ENCODE data around the gene EEPD1.

Gene EEPD1

DNA sequence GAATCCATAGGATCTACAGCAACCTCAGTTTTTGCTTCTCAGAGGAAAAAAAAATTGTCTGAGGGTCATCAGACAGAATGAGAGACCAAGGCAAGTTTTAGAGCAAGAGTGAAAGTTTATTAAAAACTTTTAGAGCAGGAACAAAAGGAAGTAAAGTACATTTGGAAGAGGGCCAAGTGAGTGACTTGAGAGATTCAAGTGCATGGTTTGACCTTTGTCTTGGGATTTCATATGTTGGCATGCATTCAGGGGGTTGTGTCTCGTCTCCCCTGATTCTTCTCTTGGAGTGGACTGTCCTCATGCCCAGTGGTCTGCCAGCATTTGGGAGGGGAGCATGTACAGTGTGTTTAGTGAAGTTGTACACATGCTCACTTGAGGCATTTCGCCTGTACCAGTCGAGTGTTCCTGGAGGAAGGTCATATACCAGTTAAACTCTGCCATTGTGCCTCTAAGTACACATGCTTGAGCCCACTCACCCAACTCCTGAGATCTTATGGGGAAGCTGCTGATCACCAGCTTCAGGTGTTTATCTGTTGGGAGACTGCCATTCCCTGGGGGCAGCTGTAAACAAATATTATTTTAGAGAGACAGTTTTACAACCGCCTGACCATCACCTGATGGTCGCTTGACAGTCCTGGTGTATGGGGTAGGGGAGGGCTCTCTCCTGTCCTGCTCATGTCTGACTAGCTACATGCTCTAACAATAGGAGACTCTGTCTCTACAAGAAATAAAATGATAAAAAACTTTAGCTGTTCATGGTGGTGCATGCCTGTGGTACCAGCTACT lies 109.4 kb downstream of the EEPD1 start:
- DNase-seq = no peak

DNA sequence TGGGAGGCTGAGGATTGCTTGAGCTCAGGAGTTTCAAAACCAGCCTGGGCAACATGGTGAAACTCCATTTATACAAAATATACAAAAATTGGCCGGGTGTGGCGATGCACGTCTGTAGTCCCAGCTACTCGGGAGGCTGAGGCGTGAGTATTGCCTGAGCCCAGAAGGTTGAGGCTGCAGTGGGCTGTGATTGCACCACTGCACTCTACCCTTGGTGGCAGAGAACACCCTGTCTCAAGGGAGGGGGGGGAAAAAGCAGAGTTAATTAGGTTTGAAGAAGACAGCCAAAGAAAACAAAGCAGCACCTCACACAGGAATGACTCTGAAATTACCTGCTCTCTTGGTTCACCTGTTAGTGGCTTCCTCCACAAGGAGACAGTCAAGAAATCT lies 110.0 kb downstream of the EEPD1 start:
- no peak for DNase-seq

DNA sequence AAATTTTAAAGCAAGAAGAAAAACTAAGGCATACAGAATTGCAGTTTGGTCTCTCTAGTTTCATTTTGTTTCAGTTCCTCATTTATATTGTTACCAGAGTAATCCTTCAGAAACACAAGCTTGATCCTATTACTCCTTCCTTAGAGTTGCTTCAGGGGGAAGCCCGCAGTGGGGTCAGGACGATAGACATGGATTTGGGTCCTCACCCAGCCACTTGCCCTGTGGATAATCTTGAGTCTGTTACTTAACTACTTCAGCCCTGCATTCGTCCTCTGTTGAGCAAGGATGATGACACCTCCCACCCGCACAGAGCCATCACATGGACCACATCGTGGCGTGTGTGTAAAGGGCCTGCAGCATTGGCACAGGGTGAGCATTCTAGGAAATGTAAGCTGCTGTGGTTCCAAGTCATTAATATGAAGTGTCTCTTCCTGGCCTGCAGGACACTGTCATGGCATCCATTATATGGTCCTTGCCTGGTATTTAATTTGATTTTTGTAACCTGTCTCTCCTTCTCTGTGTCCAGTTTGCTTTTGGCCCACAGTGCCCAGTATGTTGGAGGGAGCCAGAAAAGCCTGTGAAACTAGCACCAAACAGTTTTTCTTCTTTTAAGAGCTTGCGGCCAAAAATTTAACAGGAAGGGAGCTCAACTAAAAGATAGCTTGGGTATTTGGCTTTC lies 111.2 kb downstream of the EEPD1 start:
- DNase-seq = no peak

DNA sequence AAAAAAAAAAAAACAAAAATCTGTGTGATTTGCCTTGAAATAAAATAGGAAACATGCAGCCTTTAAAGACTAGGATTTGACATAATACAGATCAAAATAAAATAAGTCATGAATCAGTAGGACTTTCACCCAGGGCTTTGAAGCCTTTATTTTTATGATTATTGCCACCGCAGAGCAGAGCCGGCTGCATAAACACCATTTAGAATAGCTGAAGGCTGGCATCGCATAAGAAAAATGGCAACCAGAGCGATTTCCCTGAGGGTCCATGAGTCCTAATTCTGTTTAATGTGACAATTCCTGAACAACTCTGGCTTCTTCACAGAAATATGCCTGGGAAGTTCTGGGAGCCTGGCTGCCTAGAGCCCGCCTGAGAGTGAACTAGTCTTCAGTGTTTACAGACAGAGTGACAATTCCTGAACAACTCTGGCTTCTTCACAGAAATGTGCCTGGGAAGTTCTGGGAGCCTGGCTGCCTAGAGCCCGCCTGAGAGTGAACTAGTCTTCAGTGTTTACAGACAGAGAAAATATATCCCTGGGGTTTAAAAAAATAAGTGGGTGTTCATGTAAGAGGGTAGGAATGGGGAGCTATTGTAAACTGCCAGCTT lies 112.0 kb downstream of the EEPD1 start:
- DNase-seq = no peak

DNA sequence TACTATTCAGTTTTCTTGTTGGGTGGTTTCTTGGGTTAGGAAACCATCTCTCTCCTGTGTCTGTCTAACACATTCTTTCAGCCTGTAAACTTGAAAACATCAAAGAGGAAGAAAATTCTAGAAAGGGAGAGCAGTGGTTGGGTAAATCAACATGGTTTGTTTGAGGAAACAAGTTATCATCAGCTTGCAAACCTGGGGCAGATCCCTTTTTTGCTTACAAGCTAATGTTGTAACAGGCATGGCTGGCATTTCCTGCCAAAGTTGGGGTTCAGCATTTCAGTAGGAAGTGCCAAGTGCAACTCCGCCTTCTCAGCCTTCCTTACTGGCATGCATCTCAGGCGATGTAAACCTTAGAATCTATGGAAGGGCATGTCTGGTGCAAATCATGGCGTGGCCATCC lies 112.6 kb downstream of the EEPD1 start:
- DNase-seq = no peak

- DNase-seq = no peak
Measured at GRCh38 chr7:36266190-36266589, 113.1 kb downstream of the EEPD1 start.

DNA sequence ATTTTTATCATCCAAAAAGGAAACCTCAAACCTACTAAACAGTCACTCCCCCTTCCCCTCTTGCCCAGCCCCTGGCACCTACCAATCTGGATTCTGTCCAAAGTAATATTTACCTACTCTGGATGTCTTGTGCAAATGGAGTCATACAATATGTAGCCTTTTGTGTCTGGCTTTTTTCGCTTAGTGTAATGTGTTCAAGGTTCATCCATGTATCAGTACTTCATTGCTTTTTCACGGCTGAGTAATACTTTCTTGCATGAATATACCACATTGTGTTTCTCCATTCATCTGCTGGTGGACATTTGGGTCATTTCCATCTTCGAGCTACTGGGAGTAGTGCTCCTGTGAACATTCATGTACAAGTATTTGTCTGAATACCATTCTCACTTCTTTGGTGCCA lies 113.6 kb downstream of the EEPD1 start:
- peak; percentile 20 for DNase-seq

DNA sequence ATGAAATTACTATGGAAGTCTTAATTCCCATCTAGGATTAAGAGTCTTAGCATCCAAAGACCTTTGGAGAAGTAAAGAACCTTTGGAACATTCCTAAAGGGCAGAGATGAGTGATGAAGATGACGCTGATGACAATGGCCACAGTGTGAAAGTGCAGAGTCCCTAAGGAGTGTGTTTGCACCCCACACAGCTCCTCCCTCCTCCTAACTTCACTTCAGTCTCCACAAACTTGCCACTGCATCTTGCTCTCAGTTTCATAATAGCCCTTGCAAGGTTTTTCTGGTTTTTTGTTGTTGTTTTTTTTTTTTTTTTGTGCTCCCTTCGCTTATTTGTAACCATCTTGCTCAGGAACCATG lies 119.1 kb downstream of the EEPD1 start:
- DNase-seq = no peak

- DNase-seq = no peak
Measured at GRCh38 chr7:36272567-36273269, 119.7 kb downstream of the EEPD1 start.

- DNase-seq = no peak
Measured at GRCh38 chr7:36273836-36274235, 120.8 kb downstream of the EEPD1 start.

DNA sequence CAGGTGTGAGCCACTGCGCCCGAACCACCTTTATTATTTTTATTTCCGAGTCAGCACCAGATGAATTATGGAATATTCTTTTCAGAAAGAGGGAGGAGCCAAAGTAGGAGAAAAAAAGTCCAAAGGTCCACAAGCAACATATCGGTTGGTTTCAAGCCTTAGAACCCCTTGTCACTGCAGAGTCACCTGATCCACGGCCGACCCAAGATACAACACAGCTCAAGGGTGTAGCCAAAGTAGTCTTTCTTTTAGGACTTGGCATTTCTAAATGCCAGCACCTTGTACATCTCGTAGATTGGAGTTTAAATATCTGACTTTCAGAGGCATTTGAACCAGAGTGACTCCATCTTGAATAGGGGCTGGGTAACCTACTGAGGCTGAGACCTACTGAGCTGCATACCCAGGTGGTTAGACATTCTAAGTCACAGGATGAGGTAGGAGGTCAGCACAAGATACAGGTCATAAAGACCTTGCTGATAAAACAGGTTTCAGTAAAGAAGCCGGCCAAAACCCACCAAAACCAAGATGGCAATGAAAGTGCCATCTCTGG lies 122.8 kb downstream of the EEPD1 start:
- DNase-seq = no peak

DNA sequence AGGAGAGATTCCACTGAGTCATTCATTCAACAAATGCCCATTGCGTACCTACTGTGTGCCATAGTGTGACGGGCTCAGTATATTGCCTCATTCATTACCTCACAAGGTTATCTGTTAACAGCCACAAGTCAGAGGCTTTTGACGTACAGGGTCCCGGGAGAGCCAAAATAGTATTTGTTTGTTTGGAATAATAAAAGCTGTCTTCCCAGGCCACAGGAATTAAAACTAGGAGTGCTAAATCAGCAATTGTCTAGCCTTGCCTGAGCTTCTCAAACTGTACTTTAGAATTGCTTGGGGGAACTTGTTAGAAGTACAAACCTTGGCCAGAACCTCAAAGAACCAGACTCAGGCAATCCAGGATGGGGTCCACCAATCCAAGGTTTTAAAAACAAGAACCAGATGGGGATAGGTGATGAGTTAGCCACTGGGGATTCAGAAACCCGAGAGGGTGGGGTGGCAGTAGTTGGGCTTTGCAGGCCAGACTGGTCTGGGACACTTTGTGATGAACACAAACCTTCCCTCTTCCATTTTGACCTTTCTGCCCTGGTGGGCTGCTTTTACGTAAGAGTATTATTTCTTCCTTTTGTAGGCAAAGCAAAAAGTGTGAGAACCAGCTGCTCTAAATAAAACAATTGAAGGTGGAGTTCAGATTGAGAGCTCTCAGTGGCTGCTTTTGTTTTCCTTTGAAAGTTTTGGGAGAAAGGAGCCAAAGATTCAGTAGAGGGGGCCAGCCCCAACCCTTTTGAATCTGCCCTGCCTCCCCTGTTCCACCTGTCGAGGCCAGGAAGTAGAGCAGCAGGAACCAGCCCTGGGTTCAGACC lies 123.6 kb downstream of the EEPD1 start:
- DNase-seq = no peak

DNA sequence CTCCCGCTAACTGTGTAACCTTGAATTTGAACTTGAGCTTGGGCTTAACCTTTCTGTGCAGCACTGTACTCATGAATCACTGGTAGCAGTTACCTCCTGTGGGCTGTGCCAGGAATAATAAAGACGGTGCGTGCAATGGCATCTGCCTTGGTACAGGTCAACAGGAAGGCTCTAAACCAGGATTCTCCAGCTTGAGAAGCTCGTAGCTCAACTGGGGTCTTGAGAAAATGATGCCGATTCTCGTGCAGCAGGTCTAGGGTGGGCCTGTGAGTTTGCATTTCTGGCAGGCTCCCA lies 124.1 kb downstream of the EEPD1 start:
- DNase-seq = no peak

- DNase-seq = no peak
Measured at GRCh38 chr7:36278069-36278619, 125.1 kb downstream of the EEPD1 start.

GRCh38 chr7:36278620-36279172 lies 125.6 kb downstream of the EEPD1 start:
- peak; percentile 95 for DNase-seq

DNA sequence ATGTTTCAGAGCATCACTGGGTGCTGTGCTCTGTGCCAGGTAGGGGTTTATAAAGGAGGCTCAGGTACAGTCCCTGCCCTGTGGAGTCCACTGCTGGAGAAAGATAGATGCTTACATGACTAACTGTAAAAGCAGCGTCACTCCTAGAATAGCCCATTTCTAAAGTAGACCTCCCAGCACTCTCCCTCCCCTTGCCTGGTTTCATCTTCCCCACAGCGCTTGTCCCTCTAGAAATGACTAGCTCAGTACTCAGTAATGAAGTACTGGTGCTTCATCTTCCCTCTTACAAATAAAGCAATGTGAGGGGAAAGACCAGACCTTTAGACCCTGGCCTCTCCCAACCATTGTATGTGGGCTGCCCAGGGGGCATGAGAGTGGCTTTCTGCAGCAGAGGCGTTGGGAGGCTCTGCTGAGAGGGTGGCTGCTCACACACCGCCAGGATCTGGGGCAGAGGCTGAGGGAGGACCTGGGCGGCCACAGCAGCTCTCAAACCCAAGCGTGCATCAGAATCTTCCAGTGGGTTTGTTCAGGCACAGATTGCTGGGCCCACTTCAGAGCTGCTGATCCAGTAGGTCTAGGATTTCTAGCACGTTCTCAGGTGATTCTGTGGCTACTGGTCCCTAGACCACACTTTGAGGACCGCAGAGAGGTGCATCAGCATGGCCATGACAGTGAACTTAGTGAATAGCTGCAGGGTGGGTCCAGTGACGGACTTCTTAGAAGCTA lies 126.3 kb downstream of the EEPD1 start:
- DNase-seq = peak; percentile 70

GRCh38 chr7:36279926-36280315 lies 126.9 kb downstream of the EEPD1 start:
- no peak for DNase-seq

- peak; percentile 85 for DNase-seq
Measured at GRCh38 chr7:36280840-36281812, 128.1 kb downstream of the EEPD1 start.

DNA sequence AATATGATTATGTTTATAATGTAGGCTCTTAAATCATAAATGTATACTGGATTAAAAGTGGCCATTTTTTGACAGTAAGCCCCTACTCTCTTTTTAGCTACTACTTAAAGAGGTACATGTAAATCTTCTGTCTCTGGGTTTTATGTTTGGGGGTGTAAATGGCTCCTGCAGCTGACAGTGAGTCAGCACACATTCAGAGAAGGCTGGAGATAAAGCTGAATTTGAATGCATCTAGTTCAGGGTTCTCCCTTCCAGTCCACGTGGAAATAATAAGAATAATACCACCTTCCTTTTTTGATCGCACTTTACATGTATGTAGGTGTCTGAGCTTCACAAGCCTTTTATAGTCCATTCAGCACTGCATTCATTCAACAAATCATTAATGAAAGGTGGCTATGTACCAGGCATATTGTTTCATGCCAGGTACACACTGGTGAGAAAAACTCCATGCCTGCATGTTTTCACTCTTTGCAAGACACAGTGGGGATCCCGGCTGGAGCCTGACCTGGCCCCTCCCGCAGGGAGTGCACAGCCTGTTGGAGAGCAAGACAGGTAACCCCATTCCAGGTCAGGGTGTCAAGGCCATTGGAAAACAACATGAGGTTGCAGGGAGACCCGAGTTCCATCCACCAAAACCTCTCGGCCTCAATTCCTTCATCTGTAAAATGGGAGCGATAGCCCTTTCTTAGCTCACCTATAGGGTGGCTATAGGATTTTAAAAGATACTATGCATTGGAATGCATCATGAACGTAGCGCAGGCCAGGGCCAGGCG lies 129.1 kb downstream of the EEPD1 start:
- peak; percentile 17 for DNase-seq

All from NCI-H1092 treated with DMSO at 0.1 percent for 48 hours (cell line).